SK-N-SH (cell line): ENCODE results near the gene PROC. TPM values are rescaled to one million over a fixed set of nuclear protein-coding genes. Genes with fewer than 3 reads are reported as not detected.

ENCODE experiments used
- CTCF ChIA-PET: fragments of 300-600, 350-600 bp; formaldehyde crosslinking; extraction: SDS; loops from one replicate; lab custom pipeline; 2021; lab: Yijun Ruan, JAX
- POLR2A ChIA-PET: fragments of 350-600 bp; sonication (Branson Sonifier 250); formaldehyde crosslinking; extraction: SDS; loops from one replicate; lab custom pipeline; 2020; ENCODE audit warnings: antibody characterized with exemption, inconsistent platforms; lab: Yijun Ruan, JAX
- DNase-seq: peaks from one replicate; pipeline ENCODE4 v3.0.0; 2012
- H2AFZ ChIP-seq: fragments of 200-600 bp; sonication (generic); 2 replicates; pipeline ENCODE4 v1.8.1; 2016; ENCODE audit warnings: antibody characterized with exemption, mild to moderate bottlenecking, low read depth
- H3F3A ChIP-seq: fragments of 200-600 bp; sonication (generic); replicated peaks from 2 replicates; pipeline ENCODE3; 2016; ENCODE audit warnings: antibody characterized with exemption, mild to moderate bottlenecking; ENCODE audit not compliant: insufficient read depth
- H3K27ac ChIP-seq, 2 experiments: fragments of 200-500 bp in 1 of 2; fragments of 200-600 bp in 1 of 2; sonication (Bioruptor generic) in 1 of 2; sonication (generic), shearing (Covaris generic) in 1 of 2; 2 replicates each; pipeline versions ENCODE4 v1.5.1 to v1.6.1; 2014 to 2016; ENCODE audit warnings: low read depth in 2 of 2, inconsistent platforms in 1 of 2, low read length in 1 of 2, mild to moderate bottlenecking in 1 of 2, mixed read lengths in 1 of 2
- H3K27me3 ChIP-seq: fragments of 200-600 bp; sonication (generic), shearing (Covaris generic); 2 replicates; pipeline ENCODE4 v1.6.1; 2016; ENCODE audit warnings: mixed run types; ENCODE audit not compliant: insufficient read depth
- H3K36me3 ChIP-seq, 2 experiments: fragments of 200-500 bp in 1 of 2; fragments of 200-600 bp in 1 of 2; sonication (Bioruptor generic) in 1 of 2; sonication (generic) in 1 of 2; replicated peaks in 1 of 2; 2 replicates each; pipeline versions ENCODE3 to v1.5.1; 2014 to 2016; ENCODE audit warnings: low read length in 1 of 2, mild to moderate bottlenecking in 1 of 2; ENCODE audit not compliant: insufficient read depth in 2 of 2, control insufficient read depth in 1 of 2
- H3K4me1 ChIP-seq, 2 experiments: fragments of 200-500 bp in 1 of 2; fragments of 200-600 bp in 1 of 2; sonication (Bioruptor generic) in 1 of 2; sonication (generic), shearing (Covaris generic) in 1 of 2; 2 replicates each; pipeline versions ENCODE4 v1.5.1 to v1.6.1; 2014 to 2016; ENCODE audit warnings: low read depth in 1 of 2, low read length in 1 of 2, mixed run types in 1 of 2; ENCODE audit not compliant: insufficient read depth in 2 of 2, control insufficient read depth in 1 of 2
- H3K4me2 ChIP-seq: fragments of 200-600 bp; sonication (generic), shearing (Covaris generic); 2 replicates; pipeline ENCODE4 v1.6.1; 2017; ENCODE audit warnings: mixed run types
- H3K4me3 ChIP-seq, 2 experiments: fragments of 200-500 bp in 1 of 2; fragments of 200-600 bp in 1 of 2; sonication (Bioruptor generic) in 1 of 2; sonication (generic), shearing (Covaris generic) in 1 of 2; 2 replicates each; pipeline versions ENCODE4 v1.5.1 to v1.8.1; 2014 to 2016; ENCODE audit warnings: low read depth in 2 of 2, inconsistent platforms in 1 of 2, low read length in 1 of 2, mild to moderate bottlenecking in 1 of 2, mixed read lengths in 1 of 2, moderate library complexity in 1 of 2
- H3K79me2 ChIP-seq: fragments of 200-600 bp; sonication (generic); 2 replicates; pipeline ENCODE4 v1.8.1; 2017; ENCODE audit warnings: mild to moderate bottlenecking; ENCODE audit not compliant: insufficient read depth
- H3K9ac ChIP-seq: fragments of 200-600 bp; sonication (generic); 2 replicates; pipeline ENCODE4 v1.6.1; 2017; ENCODE audit warnings: mixed run types
- H3K9me2 ChIP-seq: fragments of 200-600 bp; sonication (generic); 2 replicates; pipeline ENCODE4 v1.6.1; 2017; ENCODE audit warnings: mixed run types
- H3K9me3 ChIP-seq: fragments of 200-600 bp; sonication (generic); 2 replicates; pipeline ENCODE4 v1.6.1; 2017; ENCODE audit warnings: mixed run types, mild to moderate bottlenecking, moderate library complexity
- H4K20me1 ChIP-seq: fragments of 200-600 bp; sonication (generic); 2 replicates; pipeline ENCODE4 v1.6.1; 2017; ENCODE audit warnings: mild to moderate bottlenecking, mixed run types; ENCODE audit not compliant: insufficient read depth
- ELF1 ChIP-seq: IDR thresholded peaks from 2 replicates; pipeline ENCODE4 v1.4.0; 2012
- EP300 ChIP-seq, 2 experiments: IDR thresholded peaks; 2 replicates each; pipeline versions ENCODE4 v1.4.0 to v1.6.1; 2012; ENCODE audit warnings: borderline replicate concordance in 1 of 2, low read depth in 1 of 2, low read length in 1 of 2
- EZH2phosphoT487 ChIP-seq: fragments of 200-600 bp; sonication (generic); IDR thresholded peaks from 2 replicates; pipeline ENCODE4 v1.6.1; 2017; ENCODE audit warnings: low read depth, mixed run types, mild to moderate bottlenecking, antibody characterized with exemption, moderate library complexity, borderline replicate concordance
- FOSL2 ChIP-seq: IDR thresholded peaks from 2 replicates; pipeline ENCODE4 v1.4.0; 2012; ENCODE audit warnings: low read depth, mild to moderate bottlenecking, moderate library complexity, borderline replicate concordance
- FOXJ3 ChIP-seq: sonication (generic); formaldehyde crosslinking; IDR thresholded peaks from 2 replicates; pipeline ENCODE4 v1.5.1; 2020; ENCODE audit warnings: mild to moderate bottlenecking, missing genetic modification reagents
- FOXM1 ChIP-seq: IDR thresholded peaks from 2 replicates; pipeline ENCODE4 v1.4.0; 2012; ENCODE audit warnings: low read depth, mild to moderate bottlenecking
- GABPA ChIP-seq: IDR thresholded peaks from 2 replicates; pipeline ENCODE4 v1.4.0; 2012; ENCODE audit warnings: low read depth, mild to moderate bottlenecking
- NFIC ChIP-seq: IDR thresholded peaks from 2 replicates; pipeline ENCODE4 v1.4.0; 2012; ENCODE audit warnings: borderline replicate concordance
- NRF1 ChIP-seq: IDR thresholded peaks from 2 replicates; pipeline ENCODE4 v1.6.1; 2012; ENCODE audit warnings: low read depth, mild to moderate bottlenecking, low read length
- POLR2AphosphoS5 ChIP-seq: IDR thresholded peaks from 2 replicates; pipeline ENCODE4 v1.6.1; 2012; ENCODE audit warnings: low read depth, low read length
- RAD21 ChIP-seq: IDR thresholded peaks from 2 replicates; pipeline ENCODE4 v1.6.1; 2012; ENCODE audit warnings: mild to moderate bottlenecking, low read length
- SMC3 ChIP-seq: IDR thresholded peaks from 2 replicates; pipeline ENCODE4 v1.6.1; 2012; ENCODE audit warnings: low read depth, low read length, improper control_type of control experiment
- TAF1 ChIP-seq: IDR thresholded peaks from 2 replicates; pipeline ENCODE4 v1.6.1; 2012; ENCODE audit warnings: low read depth, mild to moderate bottlenecking, low read length, moderate library complexity, borderline replicate concordance
- YY1 ChIP-seq: IDR thresholded peaks from 2 replicates; pipeline ENCODE4 v1.4.0; 2012; ENCODE audit warnings: low read depth, mild to moderate bottlenecking
- WGBS: methylation state at CpG from one replicate; pipeline ENCODE4 v1.1.6; 2017; ENCODE audit warnings: low lambda C conversion rate; 5-methylcytosine and 5-hydroxymethylcytosine counted together
- polyA plus RNA-seq, 3 experiments: library from polyadenylated mRNA; depleted of rRNA; stranded (reverse); fragments of >200 nt; gene quantifications; 2 replicates each; pipeline ENCODE4 v1.2.3, GENCODE V29; 2012
- TF ChIP-seq, protein P1 (sequence below): IDR thresholded peaks from 2 replicates; pipeline ENCODE4 v1.4.0; 2012; ENCODE audit warnings: low read depth, borderline replicate concordance
- TF ChIP-seq, protein P2 (sequence below): IDR thresholded peaks from 2 replicates; pipeline ENCODE4 v1.4.0; 2012; ENCODE audit warnings: low read depth
- TF ChIP-seq, protein P3 (sequence below): IDR thresholded peaks from 2 replicates; pipeline ENCODE4; 2012
- TF ChIP-seq, protein P4 (sequence below): fragments of 150-350 bp; IDR thresholded peaks from 2 replicates; pipeline ENCODE4 v1.6.1; 2016; ENCODE audit warnings: mild to moderate bottlenecking, low read depth, low read length
- TF ChIP-seq, protein P5 (sequence below): IDR thresholded peaks from 2 replicates; pipeline ENCODE4 v1.4.0; 2012; ENCODE audit warnings: low read depth, borderline replicate concordance

The PROC gene
- polyA plus RNA-seq, 1 of the 3 experiments (the other 2 are of a cell fraction), result 0.10 TPM

DNA sequence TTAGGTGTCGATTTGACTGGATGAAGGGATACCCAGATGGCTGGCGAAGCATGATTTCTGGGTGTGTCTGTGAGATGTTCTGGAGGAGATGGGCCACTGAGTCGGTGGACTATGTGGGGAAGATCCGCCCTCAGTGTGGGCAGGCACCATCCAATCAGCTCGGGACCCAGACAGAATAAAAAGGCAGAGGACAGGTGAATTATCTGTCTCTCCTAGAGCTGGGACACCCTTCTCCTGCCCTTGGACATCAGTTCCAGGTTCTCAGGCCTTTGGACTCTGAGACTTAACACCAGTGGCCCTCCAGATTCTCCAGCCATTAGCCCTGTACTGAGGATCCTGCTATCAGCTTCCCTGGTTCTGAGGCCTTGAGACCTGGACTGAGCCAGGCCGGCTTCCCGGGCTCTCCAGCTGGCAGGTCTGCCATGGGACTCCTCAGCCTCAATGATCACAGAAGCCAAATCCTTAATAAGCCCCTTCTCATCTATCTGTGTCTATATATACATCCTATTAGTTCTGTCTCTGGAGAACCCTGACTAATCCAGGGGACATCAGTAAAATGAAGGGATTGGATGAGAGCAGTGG, 11.7 kb downstream of the PROC start:
- H3F3A ChIP-seq, result peaks cover 2% of the 10 kb centered on the region
- DNase-seq, result no peak
- H3K4me3 ChIP-seq, result no peak overlapping the region
- no peaks in the 10 kb centered on the region; a peak in 1 of 4 replicates for H3K4me1 ChIP-seq
- H3K27me3 ChIP-seq, result no peaks in the 10 kb centered on the region
- no peak overlapping the region for H3K27ac ChIP-seq
- no peaks in the 10 kb centered on the region for H3K79me2 ChIP-seq
- no peak overlapping the region for H3K9ac ChIP-seq
- 86% methylated on average over 7 of the region's 7 CpGs for WGBS
- H3K36me3 ChIP-seq, result no peaks in the 10 kb centered on the region
- ChIA-PET CTCF (interaction anchor here (1.1 to 1.9 kb wide), 5 partner anchors 15 to 105 kb away, joined by 4 to 7 read pairs (median 4); no protein-coding TSS in a partner anchor), POLR2A (no interaction called here)
- H2AFZ ChIP-seq, result no peak overlapping the region
- H3K4me2 ChIP-seq, result no peak overlapping the region
- TF ChIP-seq, protein P1, sequence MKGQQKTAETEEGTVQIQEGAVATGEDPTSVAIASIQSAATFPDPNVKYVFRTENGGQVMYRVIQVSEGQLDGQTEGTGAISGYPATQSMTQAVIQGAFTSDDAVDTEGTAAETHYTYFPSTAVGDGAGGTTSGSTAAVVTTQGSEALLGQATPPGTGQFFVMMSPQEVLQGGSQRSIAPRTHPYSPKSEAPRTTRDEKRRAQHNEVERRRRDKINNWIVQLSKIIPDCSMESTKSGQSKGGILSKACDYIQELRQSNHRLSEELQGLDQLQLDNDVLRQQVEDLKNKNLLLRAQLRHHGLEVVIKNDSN, result no peak
- TF ChIP-seq RAD21 (no peak), SMC3 (no peak), TAF1 (no peak), GABPA (no peak), FOXJ3 (CRISPR knock-in tag) (no peak), FOSL2 (no peak), EP300 (IDR thresholded peaks at IDR 0.05; ENCODE audit: borderline replicate concordance in 1 of 2, low read depth in 1 of 2, low read length in 1 of 2) (no peak), NRF1 (no peak), FOXM1 (no peak), ELF1 (no peak), POLR2AphosphoS5 (no peak), EZH2phosphoT487 (no peak), NFIC (no peak), YY1 (no peak)
- TF ChIP-seq, protein P2, sequence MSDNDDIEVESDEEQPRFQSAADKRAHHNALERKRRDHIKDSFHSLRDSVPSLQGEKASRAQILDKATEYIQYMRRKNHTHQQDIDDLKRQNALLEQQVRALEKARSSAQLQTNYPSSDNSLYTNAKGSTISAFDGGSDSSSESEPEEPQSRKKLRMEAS, result no peak
- TF ChIP-seq, protein P3, sequence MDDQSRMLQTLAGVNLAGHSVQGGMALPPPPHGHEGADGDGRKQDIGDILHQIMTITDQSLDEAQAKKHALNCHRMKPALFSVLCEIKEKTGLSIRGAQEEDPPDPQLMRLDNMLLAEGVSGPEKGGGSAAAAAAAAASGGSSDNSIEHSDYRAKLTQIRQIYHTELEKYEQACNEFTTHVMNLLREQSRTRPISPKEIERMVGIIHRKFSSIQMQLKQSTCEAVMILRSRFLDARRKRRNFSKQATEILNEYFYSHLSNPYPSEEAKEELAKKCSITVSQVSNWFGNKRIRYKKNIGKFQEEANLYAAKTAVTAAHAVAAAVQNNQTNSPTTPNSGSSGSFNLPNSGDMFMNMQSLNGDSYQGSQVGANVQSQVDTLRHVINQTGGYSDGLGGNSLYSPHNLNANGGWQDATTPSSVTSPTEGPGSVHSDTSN, result no peak
- TF ChIP-seq, protein P4, sequence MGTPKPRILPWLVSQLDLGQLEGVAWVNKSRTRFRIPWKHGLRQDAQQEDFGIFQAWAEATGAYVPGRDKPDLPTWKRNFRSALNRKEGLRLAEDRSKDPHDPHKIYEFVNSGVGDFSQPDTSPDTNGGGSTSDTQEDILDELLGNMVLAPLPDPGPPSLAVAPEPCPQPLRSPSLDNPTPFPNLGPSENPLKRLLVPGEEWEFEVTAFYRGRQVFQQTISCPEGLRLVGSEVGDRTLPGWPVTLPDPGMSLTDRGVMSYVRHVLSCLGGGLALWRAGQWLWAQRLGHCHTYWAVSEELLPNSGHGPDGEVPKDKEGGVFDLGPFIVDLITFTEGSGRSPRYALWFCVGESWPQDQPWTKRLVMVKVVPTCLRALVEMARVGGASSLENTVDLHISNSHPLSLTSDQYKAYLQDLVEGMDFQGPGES, result no peak
- TF ChIP-seq, protein P5, sequence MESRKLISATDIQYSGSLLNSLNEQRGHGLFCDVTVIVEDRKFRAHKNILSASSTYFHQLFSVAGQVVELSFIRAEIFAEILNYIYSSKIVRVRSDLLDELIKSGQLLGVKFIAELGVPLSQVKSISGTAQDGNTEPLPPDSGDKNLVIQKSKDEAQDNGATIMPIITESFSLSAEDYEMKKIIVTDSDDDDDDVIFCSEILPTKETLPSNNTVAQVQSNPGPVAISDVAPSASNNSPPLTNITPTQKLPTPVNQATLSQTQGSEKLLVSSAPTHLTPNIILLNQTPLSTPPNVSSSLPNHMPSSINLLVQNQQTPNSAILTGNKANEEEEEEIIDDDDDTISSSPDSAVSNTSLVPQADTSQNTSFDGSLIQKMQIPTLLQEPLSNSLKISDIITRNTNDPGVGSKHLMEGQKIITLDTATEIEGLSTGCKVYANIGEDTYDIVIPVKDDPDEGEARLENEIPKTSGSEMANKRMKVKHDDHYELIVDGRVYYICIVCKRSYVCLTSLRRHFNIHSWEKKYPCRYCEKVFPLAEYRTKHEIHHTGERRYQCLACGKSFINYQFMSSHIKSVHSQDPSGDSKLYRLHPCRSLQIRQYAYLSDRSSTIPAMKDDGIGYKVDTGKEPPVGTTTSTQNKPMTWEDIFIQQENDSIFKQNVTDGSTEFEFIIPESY, result no peak
- H3K9me3 ChIP-seq, result no peaks in the 10 kb centered on the region
- H4K20me1 ChIP-seq, result no peaks in the 10 kb centered on the region
- H3K9me2 ChIP-seq, result no peaks in the 10 kb centered on the region
